Measurements from ENCODE around the gene MYCN.
A peak's percentile ranks its signal among the peaks of the same experiment; 100 is the strongest.

Gene MYCN

GRCh38 chr2:15940661-15941480 lies 521 bp downstream of the MYCN start:
- H3K27me3 ChIP-seq (ENCODE audit: control insufficient read depth in 1 of 2, insufficient read depth in 1 of 2, low read length in 2 of 2) = peaks cover 72 to 88% of the 10 kb centered on the region in 2 experiments
- H3K18ac ChIP-seq (ENCODE audit: low read depth in 1 of 2, low read length in 2 of 2) = no peak overlapping the region
- under 1% methylated on average over 52 of the region's 52 CpGs for WGBS
- H3K4me1 ChIP-seq (ENCODE audit: control insufficient read depth, insufficient read depth, low read depth, low read length) = peaks cover 34% of the 10 kb centered on the region
- no peak overlapping the region for H2BK12ac ChIP-seq (ENCODE audit: low read length in 2 of 2)
- no peak overlapping the region for H2AFZ ChIP-seq (ENCODE audit: low read depth, low read length)
- H3K14ac ChIP-seq (ENCODE audit: low read length in 2 of 2) = no peak overlapping the region
- peak overlapping the region in 1 of 2 experiments; percentile 55 for H3K4me3 ChIP-seq (ENCODE audit: insufficient read depth in 1 of 2, low read depth in 1 of 2, low read length in 2 of 2)
- H3K36me3 ChIP-seq (ENCODE audit: control insufficient read depth in 1 of 2, insufficient read depth in 2 of 2, low read depth in 1 of 2, low read length in 2 of 2) = peaks cover 0 to 9% of the 10 kb centered on the region in 2 experiments
- peaks cover 3% of the 10 kb centered on the region for H3K79me1 ChIP-seq (replicated peaks; ENCODE audit: low read length, poor library complexity, severe bottlenecking)
- peak; percentile 20 for DNase-seq
- no peak overlapping the region for H4K8ac ChIP-seq (ENCODE audit: low read length)
- H4K91ac ChIP-seq (ENCODE audit: low read length) = no peak overlapping the region
- H3K4ac ChIP-seq (ENCODE audit: low read depth in 1 of 2, low read length in 2 of 2) = no peak overlapping the region
- H3K23ac ChIP-seq (ENCODE audit: low read length in 2 of 2) = peak overlapping the region in 1 of 2 experiments; percentile 70
- H3K4me2 ChIP-seq (ENCODE audit: low read length, poor library complexity, severe bottlenecking) = peak overlapping the region; percentile 95
- no peak overlapping the region for H3K27ac ChIP-seq (ENCODE audit: low read length, poor library complexity, severe bottlenecking)
- no peaks in the 10 kb centered on the region for H3K9me3 ChIP-seq (ENCODE audit: control insufficient read depth, low read length)
- H2BK120ac ChIP-seq (ENCODE audit: low read depth, low read length) = no peak overlapping the region
- H2BK15ac ChIP-seq (ENCODE audit: low read depth, poor library complexity, severe bottlenecking) = no peak overlapping the region
- H3K9ac ChIP-seq (ENCODE audit: low read length) = no peak overlapping the region
- H2AK5ac ChIP-seq (ENCODE audit: low read length, severe bottlenecking) = no peak overlapping the region
- H2BK5ac ChIP-seq (ENCODE audit: low read depth, low read length, poor library complexity, severe bottlenecking) = no peak overlapping the region

- no peaks in the 10 kb centered on the region for H3K9me3 ChIP-seq (ENCODE audit: control insufficient read depth, low read length)
- DNase-seq = peak; percentile 5
- no peak overlapping the region for H4K91ac ChIP-seq (ENCODE audit: low read length)
- no peak overlapping the region for H3K9ac ChIP-seq (ENCODE audit: low read length)
- H3K23ac ChIP-seq (ENCODE audit: low read length in 2 of 2) = no peak overlapping the region
- no peak overlapping the region for H2AFZ ChIP-seq (ENCODE audit: low read depth, low read length)
- peak overlapping the region; percentile 95 for H3K4me2 ChIP-seq (ENCODE audit: low read length, poor library complexity, severe bottlenecking)
- H2BK120ac ChIP-seq (ENCODE audit: low read depth, low read length) = no peak overlapping the region
- H3K79me1 ChIP-seq (replicated peaks; ENCODE audit: low read length, poor library complexity, severe bottlenecking) = peaks cover 3% of the 10 kb centered on the region
- H2BK5ac ChIP-seq (ENCODE audit: low read depth, low read length, poor library complexity, severe bottlenecking) = no peak overlapping the region
- H3K4ac ChIP-seq (ENCODE audit: low read depth in 1 of 2, low read length in 2 of 2) = no peak overlapping the region
- H3K27me3 ChIP-seq (ENCODE audit: control insufficient read depth in 1 of 2, insufficient read depth in 1 of 2, low read length in 2 of 2) = peaks cover 72 to 89% of the 10 kb centered on the region in 2 experiments
- H2BK12ac ChIP-seq (ENCODE audit: low read length in 2 of 2) = no peak overlapping the region
- H3K36me3 ChIP-seq (ENCODE audit: control insufficient read depth in 1 of 2, insufficient read depth in 2 of 2, low read depth in 1 of 2, low read length in 2 of 2) = peaks cover 0 to 12% of the 10 kb centered on the region in 2 experiments
- no peak overlapping the region for H3K14ac ChIP-seq (ENCODE audit: low read length in 2 of 2)
- no peak overlapping the region for H4K8ac ChIP-seq (ENCODE audit: low read length)
- no peak overlapping the region for H3K18ac ChIP-seq (ENCODE audit: low read depth in 1 of 2, low read length in 2 of 2)
- H2AK5ac ChIP-seq (ENCODE audit: low read length, severe bottlenecking) = no peak overlapping the region
- H3K4me3 ChIP-seq (ENCODE audit: insufficient read depth in 1 of 2, low read depth in 1 of 2, low read length in 2 of 2) = peak overlapping the region in 1 of 2 experiments; percentile 63
- H3K4me1 ChIP-seq (ENCODE audit: control insufficient read depth, insufficient read depth, low read depth, low read length) = peaks cover 34% of the 10 kb centered on the region
- no peak overlapping the region for H3K27ac ChIP-seq (ENCODE audit: low read length, poor library complexity, severe bottlenecking)
- H2BK15ac ChIP-seq (ENCODE audit: low read depth, poor library complexity, severe bottlenecking) = no peak overlapping the region
- WGBS = 0% methylated on average over 8 of the region's 14 CpGs
Observed at GRCh38 chr2:15941481-15941850, 1.1 kb downstream of the MYCN start.

GRCh38 chr2:15941871-15942710 lies 1.7 kb downstream of the MYCN start:
- H3K4me1 ChIP-seq (ENCODE audit: control insufficient read depth, insufficient read depth, low read depth, low read length) = peaks cover 34% of the 10 kb centered on the region
- peaks cover 3% of the 10 kb centered on the region for H3K79me1 ChIP-seq (replicated peaks; ENCODE audit: low read length, poor library complexity, severe bottlenecking)
- H4K8ac ChIP-seq (ENCODE audit: low read length) = no peak overlapping the region
- H3K4me3 ChIP-seq (ENCODE audit: insufficient read depth in 1 of 2, low read depth in 1 of 2, low read length in 2 of 2) = peak overlapping the region; percentile 63 to 65
- no peak overlapping the region for H3K9ac ChIP-seq (ENCODE audit: low read length)
- no peak overlapping the region for H2BK12ac ChIP-seq (ENCODE audit: low read length in 2 of 2)
- no peak overlapping the region for H3K14ac ChIP-seq (ENCODE audit: low read length in 2 of 2)
- H2BK5ac ChIP-seq (ENCODE audit: low read depth, low read length, poor library complexity, severe bottlenecking) = no peak overlapping the region
- H4K91ac ChIP-seq (ENCODE audit: low read length) = peak overlapping the region; percentile 29
- H3K27me3 ChIP-seq (ENCODE audit: control insufficient read depth in 1 of 2, insufficient read depth in 1 of 2, low read length in 2 of 2) = peaks cover 70 to 86% of the 10 kb centered on the region in 2 experiments
- H3K23ac ChIP-seq (ENCODE audit: low read length in 2 of 2) = peak overlapping the region in 1 of 2 experiments; percentile 72
- H3K36me3 ChIP-seq (ENCODE audit: control insufficient read depth in 1 of 2, insufficient read depth in 2 of 2, low read depth in 1 of 2, low read length in 2 of 2) = peaks cover 0 to 12% of the 10 kb centered on the region in 2 experiments
- no peak overlapping the region for H3K4ac ChIP-seq (ENCODE audit: low read depth in 1 of 2, low read length in 2 of 2)
- H3K4me2 ChIP-seq (ENCODE audit: low read length, poor library complexity, severe bottlenecking) = peak overlapping the region; percentile 95
- H2AFZ ChIP-seq (ENCODE audit: low read depth, low read length) = no peak overlapping the region
- no peak overlapping the region for H3K18ac ChIP-seq (ENCODE audit: low read depth in 1 of 2, low read length in 2 of 2)
- no peak overlapping the region for H2BK120ac ChIP-seq (ENCODE audit: low read depth, low read length)
- no peak overlapping the region for H2AK5ac ChIP-seq (ENCODE audit: low read length, severe bottlenecking)
- H2BK15ac ChIP-seq (ENCODE audit: low read depth, poor library complexity, severe bottlenecking) = peak overlapping the region; percentile 64
- DNase-seq = peak; percentile 9
- under 1% methylated on average over 65 of the region's 98 CpGs for WGBS
- H3K27ac ChIP-seq (ENCODE audit: low read length, poor library complexity, severe bottlenecking) = no peak overlapping the region
- H3K9me3 ChIP-seq (ENCODE audit: control insufficient read depth, low read length) = no peaks in the 10 kb centered on the region

All from mesenchymal stem cell (in vitro differentiated cells and primary cell).